ENCODE results near the gene FEM1C. TPM values are rescaled to one million over a fixed set of nuclear protein-coding genes. Genes with fewer than 3 reads are reported as not detected.
"Not testable (repeated sequence)": the region's sequence is repeated elsewhere in the genome, so short reads cannot be mapped to it uniquely, and the experiment has no call there.

The FEM1C gene
- total RNA-seq, 1 experiment from 2014 or later, result 11.6 TPM

- no peak for DNase-seq (ENCODE audit: low read depth, low spot score)
- in situ Hi-C loops (cut with HindIII; ENCODE audit: low pct_unique_long_range_greater_than_20kb, low sequenced_read_pairs), result no loop called here
These were observed 47.5 kb downstream of the FEM1C start for GRCh38 chr5:115496936-115497576.

DNA sequence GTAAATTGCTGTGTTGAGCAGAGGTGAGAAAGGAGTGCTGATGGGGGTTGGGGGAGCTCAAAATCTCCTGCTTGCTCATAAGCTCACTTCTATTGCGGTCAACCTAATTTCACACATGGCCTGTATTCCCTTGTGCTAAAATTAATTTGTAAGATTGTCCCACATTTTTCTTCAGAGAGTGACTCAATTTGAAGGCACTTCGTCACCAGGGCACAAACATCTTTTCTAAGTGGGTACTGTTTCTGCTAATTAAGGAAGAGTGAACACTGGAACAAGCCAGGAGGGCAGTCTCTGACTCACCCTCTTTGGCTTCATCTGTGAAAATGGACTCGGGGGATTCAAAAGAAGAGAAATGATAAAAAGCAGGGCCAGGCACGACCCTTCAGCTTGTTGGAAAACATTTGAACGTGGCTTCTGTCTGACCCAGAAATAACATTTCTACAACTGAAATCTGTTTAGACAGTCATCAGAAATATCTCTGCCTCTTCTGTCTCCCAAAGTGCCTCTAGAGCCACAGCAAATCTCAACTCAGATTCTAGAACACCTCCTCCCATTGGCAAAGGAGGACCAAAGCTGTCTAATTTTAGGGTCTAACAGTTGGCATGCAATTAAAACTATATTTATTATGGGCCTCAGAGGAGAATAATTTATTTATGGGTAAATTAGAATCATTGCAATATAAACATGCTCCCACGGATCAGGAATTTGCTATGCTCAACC, 49.8 kb downstream of the FEM1C start:
- no peak for DNase-seq (ENCODE audit: low read depth, low spot score)
- in situ Hi-C loops (cut with HindIII; ENCODE audit: low pct_unique_long_range_greater_than_20kb, low sequenced_read_pairs), result no loop called here

DNA sequence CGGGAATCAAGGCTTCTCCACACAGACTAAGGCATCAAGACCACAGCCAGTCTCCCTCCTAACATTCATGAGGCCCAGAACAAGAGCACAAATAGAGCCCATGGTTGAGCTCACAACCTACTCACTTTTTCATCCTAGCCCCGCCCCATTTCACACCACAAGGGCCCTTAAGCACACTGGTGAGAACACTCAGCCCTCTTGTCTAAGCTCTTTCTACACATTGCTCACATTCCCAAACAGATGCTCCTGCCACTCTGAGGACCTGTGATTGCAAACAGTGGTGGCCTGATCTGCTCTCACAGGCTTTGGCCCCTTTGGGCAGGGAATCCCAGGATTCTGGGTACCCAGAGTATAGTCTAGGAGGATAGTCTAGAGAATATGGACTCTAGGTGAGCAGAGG, 54.0 kb downstream of the FEM1C start:
- DNase-seq (ENCODE audit: low read depth, low spot score), result no peak
- in situ Hi-C loops (cut with HindIII; ENCODE audit: low pct_unique_long_range_greater_than_20kb, low sequenced_read_pairs), result no loop called here

- no peak for DNase-seq (ENCODE audit: low read depth, low spot score)
- in situ Hi-C loops (cut with HindIII; ENCODE audit: low pct_unique_long_range_greater_than_20kb, low sequenced_read_pairs), result no loop called here
These were observed 54.8 kb downstream of the FEM1C start for GRCh38 chr5:115489733-115490132.

- no peak for DNase-seq (ENCODE audit: low read depth, low spot score)
- in situ Hi-C loops (cut with HindIII; ENCODE audit: low pct_unique_long_range_greater_than_20kb, low sequenced_read_pairs), result no loop called here
These were observed 56.8 kb downstream of the FEM1C start for GRCh38 chr5:115487756-115488155.

GRCh38 chr5:115487168-115487567, 57.4 kb downstream of the FEM1C start:
- in situ Hi-C loops (cut with HindIII; ENCODE audit: low pct_unique_long_range_greater_than_20kb, low sequenced_read_pairs), result no loop called here
- DNase-seq (ENCODE audit: low read depth, low spot score), result no peak

DNA sequence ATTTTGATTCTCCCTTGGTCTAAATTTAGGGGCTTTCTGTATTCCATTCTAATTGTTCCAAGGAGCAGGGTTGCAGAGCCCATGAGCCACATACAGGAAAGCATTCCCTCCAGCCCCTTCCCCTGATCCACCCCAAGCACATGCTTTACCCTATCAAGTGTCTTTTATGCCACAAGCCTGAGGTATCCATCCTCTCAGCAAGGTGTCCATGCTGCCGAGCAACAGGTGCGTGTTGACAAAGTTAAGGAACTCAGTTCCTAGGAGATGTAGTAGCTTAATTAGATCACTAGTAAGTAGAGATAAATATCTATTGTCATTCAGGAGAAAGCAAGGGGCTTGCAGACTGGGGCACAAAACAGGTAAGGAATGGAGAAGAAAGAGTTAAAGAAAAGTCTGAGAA, 57.8 kb downstream of the FEM1C start:
- in situ Hi-C loops (cut with HindIII; ENCODE audit: low pct_unique_long_range_greater_than_20kb, low sequenced_read_pairs), result no loop called here
- no peak for DNase-seq (ENCODE audit: low read depth, low spot score)

DNA sequence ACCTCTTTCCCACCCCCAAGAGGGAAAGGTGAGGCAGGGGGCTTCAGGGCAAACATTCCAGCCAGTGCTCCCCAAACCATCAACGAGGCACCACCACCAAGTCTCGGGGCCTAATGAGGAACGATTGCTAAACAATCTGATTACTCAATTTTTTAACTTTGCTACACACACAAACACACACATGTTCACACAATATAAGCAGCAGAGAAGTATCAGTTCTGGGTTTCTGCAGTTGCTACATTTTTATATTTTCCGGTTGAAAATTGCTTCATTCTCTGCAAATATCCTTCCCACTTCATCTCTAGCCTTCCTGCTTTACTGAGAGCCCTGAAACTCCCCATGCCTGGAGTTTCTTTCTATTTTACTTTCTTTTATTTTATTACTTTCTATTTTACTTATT, 60.2 kb downstream of the FEM1C start:
- in situ Hi-C loops (cut with HindIII; ENCODE audit: low pct_unique_long_range_greater_than_20kb, low sequenced_read_pairs), result no loop called here
- no peak for DNase-seq (ENCODE audit: low read depth, low spot score)

- DNase-seq (ENCODE audit: low read depth, low spot score), result no peak
- in situ Hi-C loops (cut with HindIII; ENCODE audit: low pct_unique_long_range_greater_than_20kb, low sequenced_read_pairs), result no loop called here
These were observed 63.7 kb downstream of the FEM1C start for GRCh38 chr5:115480900-115481299.

DNA sequence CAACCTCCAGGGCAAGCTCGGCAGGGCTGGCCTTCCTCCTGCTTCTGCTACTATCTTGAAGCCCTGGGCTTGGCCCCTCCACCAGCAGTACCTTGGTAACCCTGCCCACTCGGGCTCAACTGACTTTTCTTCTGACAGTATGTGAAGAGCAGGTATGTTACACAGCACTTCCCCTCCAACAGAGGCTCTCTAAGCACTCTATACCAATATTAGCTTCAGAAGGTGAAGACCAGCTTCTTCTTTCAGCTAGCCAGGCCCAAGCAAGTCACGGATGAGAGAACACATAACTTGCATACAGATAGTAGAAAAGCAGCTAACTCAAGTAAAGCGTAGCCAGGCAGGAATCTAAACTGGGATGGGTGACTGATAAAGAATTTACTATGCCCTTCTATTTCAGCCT, 64.3 kb downstream of the FEM1C start:
- in situ Hi-C loops (cut with HindIII; ENCODE audit: low pct_unique_long_range_greater_than_20kb, low sequenced_read_pairs), result no loop called here
- no peak for DNase-seq (ENCODE audit: low read depth, low spot score)

- in situ Hi-C loops (cut with HindIII; ENCODE audit: low pct_unique_long_range_greater_than_20kb, low sequenced_read_pairs); DNase-seq (ENCODE audit: low read depth, low spot score): not testable (repeated sequence)
These were observed 65.3 kb downstream of the FEM1C start for GRCh38 chr5:115479166-115479873.

DNA sequence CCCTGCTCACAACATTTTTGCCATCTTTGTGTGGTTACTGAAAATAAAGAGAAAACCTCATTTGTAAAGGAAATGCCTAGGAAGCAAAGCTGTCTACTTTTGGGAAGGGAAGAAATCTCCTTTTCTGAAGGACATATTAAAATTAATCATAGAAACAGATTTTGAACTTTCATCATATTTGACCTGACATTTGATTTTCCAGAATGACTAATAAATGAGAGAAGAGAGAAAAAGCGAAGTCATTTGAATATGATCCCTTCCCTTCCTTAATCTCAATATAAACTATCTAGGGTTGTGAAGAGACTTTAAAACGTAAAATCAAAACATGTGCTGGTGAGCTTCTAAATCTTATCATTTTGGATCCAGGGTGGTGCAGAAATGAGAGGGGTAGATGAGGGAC, 66.3 kb downstream of the FEM1C start:
- no peak for DNase-seq (ENCODE audit: low read depth, low spot score)
- in situ Hi-C loops (cut with HindIII; ENCODE audit: low pct_unique_long_range_greater_than_20kb, low sequenced_read_pairs), result no loop called here

GRCh38 chr5:115477581-115477980, 67.0 kb downstream of the FEM1C start:
- no peak for DNase-seq (ENCODE audit: low read depth, low spot score)
- in situ Hi-C loops (cut with HindIII; ENCODE audit: low pct_unique_long_range_greater_than_20kb, low sequenced_read_pairs), result no loop called here

DNA sequence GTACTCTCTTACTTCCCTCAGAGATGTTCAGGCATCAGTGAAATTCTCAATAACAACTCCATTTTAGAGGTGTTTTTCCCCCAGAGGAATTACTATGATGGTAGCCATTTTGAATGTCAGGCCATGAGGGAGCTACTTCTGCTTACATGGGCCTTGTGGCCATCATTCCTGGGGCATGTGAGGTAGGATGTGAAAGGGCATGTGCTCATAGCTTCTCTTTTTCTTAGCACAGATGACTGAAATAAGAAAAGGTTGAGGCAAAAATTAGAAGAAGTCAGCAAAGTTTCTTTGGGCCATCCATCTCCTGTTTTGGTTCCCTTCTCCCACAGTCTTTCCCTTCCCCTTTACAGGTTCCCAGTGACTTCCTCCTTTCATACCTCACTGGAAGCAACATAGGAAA, 68.8 kb downstream of the FEM1C start:
- in situ Hi-C loops (cut with HindIII; ENCODE audit: low pct_unique_long_range_greater_than_20kb, low sequenced_read_pairs), result no loop called here
- DNase-seq (ENCODE audit: low read depth, low spot score), result no peak

DNA sequence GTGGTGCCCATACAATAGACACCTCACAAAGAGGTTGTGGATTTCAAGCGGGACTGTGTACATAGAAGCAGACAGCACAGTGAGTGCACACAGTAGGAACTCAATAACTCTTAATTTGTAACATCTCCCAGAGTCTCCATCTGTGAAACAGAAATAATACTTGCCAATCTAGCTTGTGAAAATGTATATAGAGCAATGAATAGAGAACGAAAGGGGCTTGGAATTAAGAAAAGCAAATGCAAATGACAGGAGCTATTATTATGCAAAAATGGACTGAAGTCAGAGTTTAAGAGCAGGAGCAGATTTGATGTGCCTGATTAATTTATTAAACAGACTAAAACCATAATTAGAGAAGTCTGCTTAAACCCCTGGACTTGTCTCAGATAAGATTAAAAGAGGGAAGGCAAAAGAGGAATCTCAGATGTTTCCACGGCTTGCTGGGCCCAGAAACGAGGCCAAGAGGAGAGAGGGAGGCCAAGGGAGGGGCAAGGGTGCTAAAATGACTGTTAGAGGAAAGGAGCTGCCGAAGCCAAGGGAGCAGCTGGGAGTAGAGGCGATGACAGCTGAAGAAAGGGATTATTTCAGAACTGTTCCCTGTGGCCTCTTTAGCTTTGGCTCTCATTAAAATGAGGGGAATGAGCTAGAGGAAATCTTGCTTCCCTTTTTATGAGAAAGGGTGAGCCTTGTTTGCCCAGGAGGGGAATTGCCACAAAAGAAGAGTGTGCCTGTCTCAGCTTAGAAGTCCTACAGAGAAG, 72.1 kb downstream of the FEM1C start:
- in situ Hi-C loops (cut with HindIII; ENCODE audit: low pct_unique_long_range_greater_than_20kb, low sequenced_read_pairs), result no loop called here
- no peak for DNase-seq (ENCODE audit: low read depth, low spot score)

DNA sequence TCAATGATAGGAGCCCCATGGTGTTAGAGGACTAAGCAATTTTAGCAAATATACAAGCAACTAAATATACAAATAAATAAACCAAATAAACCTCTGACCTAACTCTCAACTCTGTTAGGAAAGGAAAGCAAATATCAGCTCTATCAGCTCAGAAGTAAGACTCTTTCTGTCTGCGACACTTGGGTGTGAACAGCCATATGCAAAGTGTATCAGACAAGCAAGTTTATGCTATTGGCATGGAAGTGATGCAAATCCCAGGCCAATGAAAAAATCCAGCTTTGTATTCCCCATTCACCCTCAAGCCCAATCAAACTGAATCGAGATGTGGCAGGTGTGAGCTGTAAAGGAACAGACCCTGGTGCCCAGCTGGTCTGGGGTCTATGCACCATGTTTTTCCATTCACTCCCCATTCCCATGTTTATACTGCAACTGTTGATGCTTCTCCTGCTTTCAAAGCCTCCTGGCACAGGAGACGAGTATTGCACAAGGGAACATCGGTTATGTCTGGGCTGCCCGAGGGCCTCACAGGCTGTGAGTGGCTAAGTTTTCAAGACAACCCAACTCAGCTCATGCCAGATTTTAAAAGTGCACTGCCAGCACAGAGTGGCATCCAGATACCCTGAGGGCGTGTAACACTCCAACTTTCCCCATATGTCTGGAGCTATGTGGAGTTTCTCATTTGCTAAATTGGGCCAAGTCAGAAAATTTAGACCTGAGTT, 73.1 kb downstream of the FEM1C start:
- in situ Hi-C loops (cut with HindIII; ENCODE audit: low pct_unique_long_range_greater_than_20kb, low sequenced_read_pairs), result no loop called here
- no peak for DNase-seq (ENCODE audit: low read depth, low spot score)

DNA sequence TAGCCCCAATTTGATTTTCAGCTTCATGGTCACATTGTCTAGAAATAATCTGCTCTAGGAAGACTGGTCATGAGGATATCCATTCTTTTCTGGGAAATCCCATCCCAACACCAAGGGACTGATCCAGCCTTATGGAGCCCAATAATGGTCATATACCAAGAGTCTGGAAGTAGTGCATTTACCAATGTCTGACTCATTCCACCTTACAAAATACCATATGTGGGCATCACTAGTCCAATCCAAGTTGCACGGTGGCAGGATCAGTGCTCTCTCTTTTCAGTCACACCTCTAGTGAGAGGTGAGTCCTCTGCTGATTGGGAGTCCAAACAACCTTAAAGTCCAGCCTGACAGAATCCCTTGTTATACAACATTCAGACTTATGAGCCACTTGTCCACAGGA, 73.7 kb downstream of the FEM1C start:
- DNase-seq (ENCODE audit: low read depth, low spot score), result no peak
- in situ Hi-C loops (cut with HindIII; ENCODE audit: low pct_unique_long_range_greater_than_20kb, low sequenced_read_pairs), result no loop called here
